ENCODE measurements around the gene STX11.

STX11 gene

DNA sequence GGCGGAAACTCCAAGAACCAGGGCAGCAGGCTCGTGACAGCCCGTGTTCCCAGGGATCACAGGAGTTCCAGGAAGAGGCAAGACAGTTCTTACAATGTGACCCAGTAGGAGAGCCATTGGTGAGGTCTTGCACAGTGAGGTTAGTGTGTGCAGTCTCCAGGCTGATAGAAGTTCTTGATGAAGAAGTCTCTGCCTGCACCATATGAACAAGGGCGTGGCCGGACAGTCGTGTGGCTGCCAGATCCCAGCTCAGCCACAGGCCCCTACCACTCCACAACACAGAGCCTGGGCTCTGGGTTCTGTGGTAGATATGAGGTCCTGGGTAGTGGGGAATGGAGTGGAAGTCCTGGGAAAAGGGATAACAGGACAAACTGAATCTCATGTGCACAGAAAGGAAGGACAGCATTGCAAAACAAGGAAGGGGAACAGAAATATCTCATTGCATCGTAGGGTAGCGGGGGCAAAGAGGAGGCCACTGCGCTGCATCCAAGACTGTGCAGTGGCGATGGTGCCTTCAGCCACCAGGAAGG lies 65.2 kb downstream of the STX11 start:
- DNase-seq (ENCODE audit: low spot score), result peak; percentile 14

DNA sequence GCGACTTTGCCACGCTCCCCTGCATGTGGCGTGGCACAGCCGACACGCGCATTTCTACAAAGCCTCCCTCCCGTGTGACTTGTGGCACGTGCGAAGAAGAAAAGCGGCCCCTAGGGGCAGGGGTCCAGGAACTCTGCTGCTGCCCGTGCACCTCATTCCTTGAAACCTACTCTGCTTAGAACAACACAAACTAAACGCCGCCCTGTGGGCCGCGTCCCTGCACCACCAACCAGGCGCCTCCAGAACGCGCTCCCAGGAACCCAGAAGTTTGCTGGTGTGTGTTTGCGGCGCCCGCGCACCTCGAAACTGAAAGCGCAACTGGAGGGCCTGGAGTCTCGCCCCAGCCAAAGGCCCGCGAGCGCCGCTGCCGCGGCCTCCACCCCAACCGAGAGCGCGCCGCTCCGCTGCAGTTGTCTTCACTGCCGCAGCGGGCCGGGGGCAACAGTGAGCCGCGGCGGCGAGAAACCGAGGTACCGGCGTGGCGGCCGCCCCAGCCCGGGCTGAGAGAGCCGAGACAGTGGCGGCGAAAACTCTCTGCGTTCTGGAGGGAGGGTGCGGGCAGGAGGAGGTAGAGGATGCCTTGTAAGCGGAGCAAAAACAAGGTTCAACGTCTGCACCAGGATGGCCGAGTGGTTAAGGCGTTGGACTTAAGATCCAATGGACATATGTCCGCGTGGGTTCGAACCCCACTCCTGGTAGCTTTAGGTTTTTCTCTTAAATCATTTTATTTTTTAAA lies 65.8 kb downstream of the STX11 start:
- peak; percentile 90 for DNase-seq (ENCODE audit: low spot score)

- DNase-seq (ENCODE audit: low spot score), result no peak
Observed at GRCh38 chr6:144216668-144217218, 66.4 kb downstream of the STX11 start.

- DNase-seq (ENCODE audit: low spot score), result no peak
Observed at GRCh38 chr6:144217264-144217663, 66.9 kb downstream of the STX11 start.

- no peak for DNase-seq (ENCODE audit: low spot score)
Observed at GRCh38 chr6:144217797-144218196, 67.5 kb downstream of the STX11 start.

GRCh38 chr6:144219056-144219685 lies 68.9 kb downstream of the STX11 start:
- DNase-seq (ENCODE audit: low spot score), result peak; percentile 56

GRCh38 chr6:144220031-144220790 lies 69.9 kb downstream of the STX11 start:
- no peak for DNase-seq (ENCODE audit: low spot score)

DNA sequence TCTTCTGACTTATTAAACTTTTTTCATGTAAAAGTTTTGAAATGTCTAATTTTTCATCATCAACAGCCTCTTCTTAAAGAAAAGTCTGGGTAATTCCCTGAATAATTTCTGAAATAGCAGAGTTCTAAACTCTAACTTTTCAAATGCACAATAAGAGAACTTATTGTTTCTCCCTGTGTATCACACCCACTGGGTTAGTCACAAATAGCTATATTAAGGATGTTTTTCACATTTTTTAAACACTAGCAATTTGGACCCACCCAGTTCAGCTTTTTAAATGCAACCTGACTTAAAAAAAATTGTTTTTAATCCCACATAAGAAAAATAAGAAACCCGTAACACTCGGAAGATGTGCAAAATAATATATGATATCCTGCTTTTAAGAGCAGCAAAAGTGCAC lies 73.4 kb downstream of the STX11 start:
- no peak for DNase-seq (ENCODE audit: low spot score)

GRCh38 chr6:144231721-144232120 lies 81.4 kb downstream of the STX11 start:
- no peak for DNase-seq (ENCODE audit: low spot score)

DNA sequence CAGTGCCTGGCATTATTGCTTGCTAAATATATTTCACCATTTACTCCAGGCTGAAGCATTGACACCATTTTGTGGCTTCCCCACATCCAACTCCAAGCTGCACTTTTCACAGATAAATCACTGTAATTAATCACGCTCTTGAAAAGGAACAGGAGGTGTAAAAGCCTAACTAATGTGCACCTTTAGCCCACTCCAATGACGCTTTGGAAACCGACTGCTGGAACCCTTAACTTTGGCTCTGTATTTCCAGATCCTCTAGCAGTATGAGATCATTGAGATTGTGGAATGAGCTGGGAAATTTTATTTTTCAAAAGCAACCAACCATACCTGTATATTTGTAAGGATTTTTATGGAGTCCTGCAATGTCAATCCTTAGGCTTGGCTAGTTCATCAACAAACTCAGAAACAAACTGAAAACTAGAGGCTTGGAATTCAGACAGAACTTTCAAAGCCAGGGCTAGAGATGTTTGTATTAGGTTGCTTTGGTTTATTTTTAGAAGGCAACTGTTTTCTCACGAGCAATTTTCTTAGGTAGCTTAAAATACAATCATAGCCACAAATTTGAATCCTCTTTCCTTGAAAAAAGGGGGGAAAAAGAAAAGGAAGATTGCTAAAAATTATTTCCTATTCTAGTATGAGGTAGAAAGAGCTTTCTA lies 82.0 kb downstream of the STX11 start:
- no peak for DNase-seq (ENCODE audit: low spot score)

- no peak for DNase-seq (ENCODE audit: low spot score)
Observed at GRCh38 chr6:144232832-144233230, 82.5 kb downstream of the STX11 start.

DNA sequence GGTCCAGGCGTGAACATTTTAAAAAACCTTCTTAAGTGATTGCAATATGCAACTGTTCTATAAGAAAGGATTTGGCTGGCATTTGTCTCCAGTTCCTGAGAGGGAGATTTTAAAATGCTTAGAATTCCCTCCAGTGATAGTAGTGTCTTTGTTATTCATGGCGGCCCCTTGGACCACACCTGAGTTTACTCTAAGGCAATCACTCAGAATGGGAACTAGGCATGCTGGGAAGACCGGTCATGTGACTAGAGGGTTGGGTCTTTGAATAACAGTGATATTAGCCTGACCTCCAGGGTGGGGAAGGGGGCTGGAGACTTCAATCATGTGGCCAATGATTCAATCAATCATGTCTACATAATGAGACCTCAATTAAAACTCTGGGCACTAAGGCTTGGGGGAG lies 84.1 kb downstream of the STX11 start:
- no peak for DNase-seq (ENCODE audit: low spot score)

DNA sequence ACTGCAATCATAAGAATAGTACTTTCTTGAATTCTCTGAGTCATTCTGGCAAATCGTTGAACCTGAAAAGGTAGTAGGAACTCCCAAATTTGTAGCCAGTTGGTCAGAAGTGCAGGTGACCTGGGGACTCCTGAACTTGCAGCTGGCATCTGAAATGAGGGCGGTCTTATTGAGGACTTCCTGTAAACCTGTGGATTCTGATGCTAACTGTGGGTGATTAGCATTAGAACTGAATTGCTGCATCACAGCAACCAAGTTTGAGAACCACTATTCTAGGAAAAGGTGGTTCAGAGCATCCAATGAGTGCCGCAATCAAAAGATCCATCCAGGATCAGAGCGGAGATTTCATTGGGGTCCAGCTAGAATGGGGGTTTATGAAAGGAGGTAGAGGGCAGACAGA lies 84.6 kb downstream of the STX11 start:
- no peak for DNase-seq (ENCODE audit: low spot score)

All from SW480 (cell line).